GM12892 (cell line): ENCODE measurements around the gene VSIG10.

Experiments used
- POLR2AphosphoS5 ChIP-seq: IDR thresholded peaks from 2 replicates; pipeline ENCODE4 v1.6.1; 2011; ENCODE audit warnings: low read depth, low read length, control low read depth
- TAF1 ChIP-seq: IDR thresholded peaks from 2 replicates; pipeline ENCODE4 v1.6.1; 2011; ENCODE audit warnings: low read depth, mild to moderate bottlenecking, control low read depth, low read length, borderline replicate concordance

DNA sequence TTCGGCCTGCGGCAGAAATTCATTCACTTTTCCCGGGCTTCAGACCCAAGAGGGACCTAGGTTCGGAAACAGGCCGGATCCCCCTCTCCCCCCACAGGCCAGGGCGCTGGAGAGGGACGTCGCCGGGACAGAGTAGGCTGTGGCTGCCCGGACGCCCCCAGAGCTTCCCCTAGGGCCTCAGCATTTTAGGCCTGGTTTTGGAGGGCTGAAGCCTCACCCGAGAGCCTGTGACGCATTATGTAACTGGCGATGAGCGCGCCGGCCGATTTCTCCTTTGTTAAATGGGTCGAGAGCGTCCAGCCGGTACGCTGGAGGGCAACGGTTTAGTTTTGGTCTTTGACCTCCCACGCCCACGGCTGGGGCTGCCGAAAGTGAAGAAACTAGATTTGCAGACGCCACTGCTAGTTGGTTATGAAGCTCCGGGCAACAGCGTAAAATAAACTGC, 32.8 kb upstream of the VSIG10 start:
- TF ChIP-seq POLR2AphosphoS5 (no peak), TAF1 (no peak)
